H54 (cell line): ENCODE measurements around the gene USP54.

Experiments used
- DNase-seq: peaks from one replicate; pipeline ENCODE4 v3.0.0; 2011; ENCODE audit warnings: low spot score, mixed read lengths; ENCODE audit not compliant: insufficient read length
- FAIRE-seq: peaks from 3 replicates; lab custom pipeline; 2011; peaks lifted over from hg19 to GRCh38; lab: Jason Lieb, UNC
- POLR2A ChIP-seq: IDR thresholded peaks from 2 replicates; pipeline ENCODE4 v1.6.1; 2011; ENCODE audit warnings: low read depth, mild to moderate bottlenecking, low read length

Gene USP54

GRCh38 chr10:73529089-73529832 is 61.9 kb downstream of the USP54 start:
- TF ChIP-seq POLR2A, result no peak
- peak; percentile 99 for FAIRE-seq
- DNase-seq, result peak; percentile 67

GRCh38 chr10:73522263-73522662 is 68.9 kb downstream of the USP54 start:
- TF ChIP-seq POLR2A, result no peak
- FAIRE-seq (no peak), DNase-seq (no peak)

GRCh38 chr10:73519336-73519735 is 71.8 kb downstream of the USP54 start:
- no peak for TF ChIP-seq POLR2A
- FAIRE-seq, result no peak
- no peak for DNase-seq

- no peak for DNase-seq
- FAIRE-seq, result no peak
- no peak for TF ChIP-seq POLR2A
These were observed 73.8 kb downstream of the USP54 start for GRCh38 chr10:73517166-73517888.

DNA sequence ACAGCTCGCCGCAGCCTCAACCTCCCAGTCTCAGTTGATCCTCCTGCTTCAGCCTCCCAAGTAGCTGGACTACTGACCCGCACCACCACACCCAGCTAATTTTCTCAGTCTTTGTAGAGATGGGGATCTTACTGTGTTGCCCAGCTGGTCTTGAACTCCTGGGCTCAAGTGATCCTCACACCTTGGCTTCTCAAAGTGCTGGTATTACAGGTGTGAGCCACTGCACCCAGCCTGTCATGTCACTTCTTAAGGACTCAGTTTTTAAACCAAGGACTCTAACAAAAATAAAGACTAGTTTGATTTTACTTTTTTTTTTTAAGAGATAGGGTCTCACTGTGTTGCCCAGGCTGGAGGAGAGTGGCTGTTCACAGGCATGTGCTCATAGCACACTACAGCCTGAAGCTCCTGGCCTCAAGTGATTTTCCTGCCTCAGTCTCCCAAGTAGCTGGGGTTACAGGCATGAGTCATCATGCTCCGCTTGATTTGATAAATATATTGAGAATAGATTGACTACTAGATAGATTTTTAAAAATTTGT is 78.9 kb downstream of the USP54 start:
- DNase-seq (no peak), FAIRE-seq (no peak)
- no peak for TF ChIP-seq POLR2A

DNA sequence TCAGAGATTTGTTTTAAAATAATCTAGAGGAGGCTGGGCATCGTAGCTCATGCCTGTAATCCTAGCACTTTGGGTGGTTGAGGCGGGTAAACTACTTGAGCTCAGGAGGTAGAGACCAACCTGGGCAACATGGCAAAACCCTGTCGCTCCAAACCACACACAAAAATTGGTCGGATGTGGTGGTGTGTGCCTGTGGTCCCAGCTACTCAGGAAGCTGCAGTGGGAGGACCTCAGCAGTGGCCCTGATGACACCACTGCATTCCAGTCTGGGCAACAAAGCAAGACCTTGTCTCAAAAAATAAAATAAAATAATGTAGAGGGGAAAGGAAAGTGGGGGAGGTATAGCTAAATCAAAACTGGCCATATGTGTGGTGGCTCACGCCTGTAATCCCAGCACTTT is 81.4 kb downstream of the USP54 start:
- no peak for TF ChIP-seq POLR2A
- FAIRE-seq (no peak), DNase-seq (no peak)

- no peak for FAIRE-seq
- no peak for DNase-seq
- no peak for TF ChIP-seq POLR2A
These were observed 84.7 kb downstream of the USP54 start for GRCh38 chr10:73506491-73506890.

- FAIRE-seq, result peak; percentile 66
- no peak for DNase-seq
- no peak for TF ChIP-seq POLR2A
These were observed 85.1 kb downstream of the USP54 start for GRCh38 chr10:73506074-73506473.

- FAIRE-seq, result no peak
- no peak for TF ChIP-seq POLR2A
- no peak for DNase-seq
These were observed 88.1 kb downstream of the USP54 start for GRCh38 chr10:73503037-73503436.

GRCh38 chr10:73501651-73502050 is 89.5 kb downstream of the USP54 start:
- peak; percentile 67 for FAIRE-seq
- no peak for TF ChIP-seq POLR2A
- no peak for DNase-seq

DNA sequence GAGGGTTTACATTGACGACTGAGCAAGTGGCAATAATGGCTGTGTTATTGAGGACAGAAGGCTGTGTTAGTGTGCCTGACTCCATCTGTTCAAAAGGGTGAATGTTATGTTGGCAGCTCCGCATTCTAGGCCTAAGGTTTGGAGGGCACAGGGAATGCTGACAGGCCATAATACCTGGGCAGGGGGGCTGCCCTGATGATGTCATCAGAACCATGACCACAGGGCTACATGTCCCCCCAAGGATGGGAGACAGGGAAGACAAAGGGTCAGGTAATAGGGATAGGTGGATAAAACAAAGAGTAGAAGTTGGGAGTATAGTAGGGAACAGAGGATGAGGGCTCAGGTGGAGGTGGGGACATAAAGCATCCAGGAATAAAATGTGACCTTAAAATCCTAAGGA is 93.5 kb downstream of the USP54 start:
- FAIRE-seq (no peak), DNase-seq (no peak)
- no peak for TF ChIP-seq POLR2A

GRCh38 chr10:73495884-73496674 is 95.1 kb downstream of the USP54 start, which contains the start of gene PPP3CB:
PPP3CB (minus strand) TSS chr10:73496024; CDS start chr10:73495889, 135 bp downstream.
- FAIRE-seq, result peak; percentile 82
- DNase-seq, result peak; percentile 79
- no peak for TF ChIP-seq POLR2A

- DNase-seq (peak; percentile 95), FAIRE-seq (peak; percentile 75)
- TF ChIP-seq POLR2A, result peak; percentile 82
These were observed 95.8 kb downstream of the USP54 start for GRCh38 chr10:73495226-73495883.
